Stimulated activated CD8-positive, alpha-beta memory T cell treated with anti-CD3 and anti-CD28 coated beads, Interleukin-7, amount 100 ng/mL, for 4 hours (primary cell): ENCODE data around the gene NSRP1.
"Not testable (repeated sequence)": the region's sequence is repeated elsewhere in the genome, so short reads cannot be mapped to it uniquely, and the experiment has no call there.

Source experiments
- DNase-seq, 2 donors: peaks; one replicate each; pipeline ENCODE4 v3.0.0-alpha.2; 2020; ENCODE audit warnings: low read depth in 2 of 2

The NSRP1 gene

DNA sequence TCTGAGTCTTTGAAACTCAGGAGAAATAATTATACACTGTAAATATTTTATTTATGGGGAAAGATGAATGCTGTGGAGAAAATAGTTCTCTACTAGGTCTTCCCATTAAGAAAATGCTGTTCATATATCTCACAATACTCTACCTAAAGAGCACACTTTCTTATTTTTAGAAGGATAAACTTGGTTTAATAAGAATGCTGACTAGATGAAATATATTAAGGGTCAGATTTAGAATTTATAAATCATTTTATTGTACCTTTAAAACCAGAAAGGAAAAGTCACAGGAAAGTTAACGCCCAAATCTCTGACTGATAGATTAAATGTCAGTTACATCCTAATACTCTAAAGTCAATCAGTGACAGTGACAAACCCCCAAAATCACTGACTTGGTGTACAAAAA is 70.1 kb downstream of the NSRP1 start:
- no peak for DNase-seq

DNA sequence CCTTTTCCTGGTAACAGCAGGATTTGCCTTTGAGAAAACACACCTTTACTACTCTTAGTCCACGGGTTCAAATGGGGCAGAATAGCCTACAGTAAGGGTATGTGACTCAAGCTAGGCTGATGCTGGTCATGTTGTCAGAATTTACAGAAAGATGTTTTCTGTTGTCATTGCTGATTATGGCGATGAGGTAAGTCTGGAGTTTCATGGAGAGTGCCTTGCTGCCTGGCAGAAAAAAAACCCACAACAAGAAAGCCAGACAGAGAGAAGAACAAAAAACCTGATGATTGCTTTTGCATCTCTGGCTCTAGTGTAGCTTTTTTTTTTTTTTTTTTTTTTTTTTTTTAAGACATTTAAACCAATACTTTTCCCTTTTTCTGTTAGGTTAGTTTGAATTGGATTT is 71.0 kb downstream of the NSRP1 start:
- no peak for DNase-seq

GRCh38 chr17:30188211-30188939 is 71.8 kb downstream of the NSRP1 start:
- DNase-seq, result no peak

DNA sequence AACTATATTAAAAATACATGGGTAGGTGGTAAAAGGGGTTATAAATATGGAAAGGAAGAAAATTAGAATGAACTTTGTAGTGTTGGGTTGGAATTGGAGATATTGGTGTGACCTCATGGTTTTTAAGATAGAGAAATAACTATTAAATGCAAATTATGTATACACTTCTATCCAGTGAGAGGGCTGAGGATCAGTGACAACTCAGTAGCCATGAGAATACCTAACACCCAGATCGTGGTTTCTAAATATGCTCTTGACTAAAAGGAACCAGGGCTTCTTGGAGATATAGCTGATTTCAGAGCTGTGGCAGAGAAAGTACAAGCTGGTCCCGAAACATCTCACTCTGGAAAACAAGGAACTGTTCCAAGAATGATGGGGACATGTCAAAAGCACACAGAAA is 74.5 kb downstream of the NSRP1 start:
- DNase-seq, result no peak

DNA sequence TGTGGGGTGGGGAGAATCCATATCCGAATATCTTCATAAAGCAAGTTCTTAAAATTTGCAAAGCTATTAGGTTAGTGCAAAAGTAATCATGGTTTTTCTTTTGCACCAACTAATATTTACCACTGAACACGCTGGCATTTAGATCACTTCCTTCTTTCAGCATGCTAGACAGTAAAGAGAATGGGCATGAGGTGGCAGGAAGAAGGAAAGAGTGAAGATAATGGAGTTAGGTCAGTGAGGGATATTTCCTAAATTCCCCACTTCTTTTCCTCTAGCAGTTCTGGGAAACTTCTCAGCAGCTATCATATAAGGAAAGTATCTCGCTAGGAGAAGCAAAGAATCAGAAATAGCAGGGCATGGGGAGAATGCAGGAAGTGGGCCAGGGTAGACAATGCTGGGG is 79.9 kb downstream of the NSRP1 start:
- no peak for DNase-seq

DNA sequence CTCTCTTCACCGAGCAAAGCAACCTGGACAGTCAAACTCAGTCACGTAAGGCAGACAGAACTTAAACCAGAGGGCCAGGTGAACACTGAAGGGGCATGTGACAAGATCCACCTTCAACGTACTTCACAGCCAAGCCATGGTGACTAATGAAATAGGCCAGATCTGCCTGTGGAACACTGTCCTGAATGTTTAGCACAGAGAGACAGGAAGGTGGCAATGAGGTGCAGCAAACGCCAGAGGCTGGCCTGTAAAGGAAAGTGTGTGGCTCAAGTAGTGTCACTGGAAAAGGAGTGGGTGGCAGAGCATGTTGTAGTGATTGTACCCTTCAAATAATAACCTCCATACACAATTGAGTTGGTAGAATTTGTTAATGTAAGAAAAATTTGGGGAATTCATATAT is 80.8 kb downstream of the NSRP1 start:
- DNase-seq, result no peak

DNA sequence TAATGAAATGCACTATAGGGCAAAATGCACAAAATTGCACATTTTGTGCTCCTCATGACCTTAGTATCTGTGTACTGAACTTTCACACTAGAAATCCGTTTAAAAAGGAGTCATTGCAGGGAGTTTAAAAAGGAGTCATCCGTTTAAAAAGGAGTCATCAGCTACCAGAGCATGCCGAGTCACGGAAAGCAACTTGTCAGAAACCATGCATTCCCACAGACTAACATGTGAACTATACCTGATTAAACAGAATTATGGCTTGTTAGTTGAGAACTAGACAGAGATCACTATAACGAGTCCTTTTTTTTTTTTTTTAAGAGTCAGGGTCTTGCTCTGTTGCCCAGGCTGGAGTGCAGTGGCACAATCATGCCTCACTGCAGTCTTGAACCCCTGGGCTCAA is 83.0 kb downstream of the NSRP1 start:
- DNase-seq, result no peak

DNA sequence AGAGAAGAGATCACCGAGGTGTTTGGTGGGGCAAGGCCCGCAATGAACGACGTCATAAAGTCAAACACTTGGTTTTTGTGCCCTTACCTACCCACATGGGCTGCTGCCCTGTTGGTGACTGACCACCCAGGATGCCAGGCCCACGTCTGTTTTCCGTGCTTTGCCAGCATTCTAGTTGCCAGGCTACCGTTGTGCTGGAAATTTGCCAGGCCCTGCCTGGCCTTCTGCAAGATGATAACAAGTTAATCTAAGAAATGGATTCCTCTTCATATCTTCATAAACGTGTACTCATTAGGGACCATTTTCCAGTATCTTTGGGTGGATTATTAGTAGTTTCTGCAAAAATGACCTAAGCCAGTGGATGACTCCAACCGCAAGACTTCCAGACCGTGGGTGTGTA is 83.5 kb downstream of the NSRP1 start:
- DNase-seq, result no peak

DNA sequence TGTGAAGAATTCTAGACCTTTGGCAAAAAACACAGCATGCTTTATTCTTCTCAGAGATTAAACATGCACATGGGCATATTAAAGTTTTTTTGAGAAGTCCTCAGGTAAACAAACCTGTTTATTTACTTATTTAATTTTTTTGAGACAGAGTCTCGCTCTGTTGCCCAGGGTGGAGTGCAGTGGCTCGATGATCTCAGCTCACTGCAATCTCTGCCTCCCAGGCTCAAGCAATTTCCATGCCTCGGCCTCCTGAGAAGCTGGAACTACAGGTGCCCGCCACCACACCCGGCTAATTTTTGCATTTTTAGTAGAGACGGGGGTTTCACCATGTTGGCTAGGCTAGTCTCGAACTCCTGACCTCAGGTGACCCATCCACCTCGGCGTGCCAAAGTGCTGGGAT is 84.0 kb downstream of the NSRP1 start:
- DNase-seq, result not testable (repeated sequence)

DNA sequence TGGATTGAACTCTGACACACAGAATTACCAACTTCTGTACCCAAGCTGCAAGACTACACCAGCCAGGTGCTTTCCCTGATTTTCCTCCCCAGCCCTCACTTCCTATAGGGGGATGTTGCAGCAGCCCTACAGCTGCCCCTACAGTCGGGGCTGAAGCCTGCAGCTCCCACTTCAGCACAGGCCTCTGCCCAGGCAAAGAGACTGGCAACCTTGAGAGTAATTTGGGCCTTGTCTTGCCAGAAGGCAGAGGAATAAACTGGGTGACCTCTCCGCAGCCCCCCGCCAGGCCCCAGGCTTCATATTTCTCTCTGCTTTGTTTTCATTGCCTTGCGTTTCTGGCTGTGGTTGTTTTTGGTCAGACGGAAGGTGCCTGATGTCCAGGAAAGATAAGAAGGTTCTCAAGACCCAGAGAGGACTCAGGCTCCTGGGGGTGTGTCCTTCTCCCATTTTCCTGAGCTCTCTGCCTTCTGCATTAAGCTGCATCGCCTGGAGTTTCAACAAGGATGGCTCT is 86.9 kb downstream of the NSRP1 start:
- no peak for DNase-seq

- DNase-seq, result no peak
Measured at GRCh38 chr17:30207655-30208054, 91.0 kb downstream of the NSRP1 start.

DNA sequence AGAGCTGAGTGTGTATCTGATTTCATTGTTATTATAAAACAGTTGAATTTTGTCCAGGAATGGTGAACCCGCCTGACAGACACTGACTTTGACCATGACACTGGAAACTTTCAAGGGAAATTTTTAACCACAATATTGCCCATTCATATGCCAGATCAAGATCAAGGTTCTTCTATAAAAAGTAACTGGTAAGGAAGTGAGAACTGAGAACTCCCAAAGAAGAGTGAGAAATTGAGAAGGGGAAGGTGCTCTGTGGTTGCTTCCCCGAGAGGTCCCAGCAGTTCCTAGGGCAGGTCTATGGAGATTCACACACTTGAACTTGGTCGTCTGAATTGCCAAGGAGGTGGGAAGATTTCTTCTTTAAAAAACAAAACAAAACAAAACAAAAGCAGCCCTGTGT is 91.6 kb downstream of the NSRP1 start:
- DNase-seq, result no peak

GRCh38 chr17:30209930-30210329 is 93.3 kb downstream of the NSRP1 start:
- DNase-seq, result no peak

- DNase-seq, result no peak
Measured at GRCh38 chr17:30210366-30210765, 93.8 kb downstream of the NSRP1 start.

DNA sequence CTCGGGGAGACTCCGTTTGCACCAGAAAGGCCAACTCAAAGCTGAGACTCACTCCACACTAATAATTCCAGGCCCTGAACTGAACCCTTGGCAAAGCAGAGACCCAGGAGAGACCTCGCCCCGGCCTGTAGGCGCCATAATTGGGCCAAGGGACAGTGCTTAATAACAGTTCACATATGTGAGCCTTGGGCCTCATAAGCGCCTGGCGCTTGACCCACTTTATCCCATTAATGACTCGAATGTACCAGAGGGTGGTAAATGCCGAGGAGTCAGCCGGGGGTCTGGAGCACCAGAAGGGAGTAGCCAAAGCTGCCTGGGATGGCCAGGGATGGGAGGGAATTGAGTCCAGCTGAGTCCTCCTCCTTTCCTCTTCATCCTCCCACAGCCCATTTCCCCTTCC is 94.3 kb downstream of the NSRP1 start:
- DNase-seq, result no peak

GRCh38 chr17:30211371-30211770 is 94.8 kb downstream of the NSRP1 start:
- DNase-seq, result no peak

GRCh38 chr17:30212750-30213149 is 96.1 kb downstream of the NSRP1 start:
- no peak for DNase-seq

GRCh38 chr17:30217054-30217453 is 100.4 kb downstream of the NSRP1 start:
- DNase-seq, result no peak

GRCh38 chr17:30217746-30218245 is 101.2 kb downstream of the NSRP1 start:
- no peak for DNase-seq

DNA sequence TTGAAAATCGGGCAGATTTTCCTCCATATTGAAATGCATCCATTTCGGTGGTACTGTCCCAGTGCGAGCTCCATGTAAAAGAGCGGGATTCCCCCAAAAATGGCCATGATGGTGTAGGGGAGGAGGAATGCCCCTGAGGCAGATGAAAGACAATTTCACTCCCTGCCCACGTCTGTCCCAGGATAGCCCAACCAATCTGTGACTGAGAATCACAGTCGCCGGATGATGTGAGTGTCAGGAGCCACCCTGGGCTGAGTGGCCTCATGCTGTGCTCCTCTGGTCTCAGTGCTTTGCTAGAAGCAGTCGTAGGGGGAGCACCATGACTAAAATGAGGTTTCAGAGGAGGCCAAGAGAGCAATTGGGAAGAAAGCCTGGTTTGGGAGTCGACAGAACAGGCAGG is 102.2 kb downstream of the NSRP1 start:
- no peak for DNase-seq

DNA sequence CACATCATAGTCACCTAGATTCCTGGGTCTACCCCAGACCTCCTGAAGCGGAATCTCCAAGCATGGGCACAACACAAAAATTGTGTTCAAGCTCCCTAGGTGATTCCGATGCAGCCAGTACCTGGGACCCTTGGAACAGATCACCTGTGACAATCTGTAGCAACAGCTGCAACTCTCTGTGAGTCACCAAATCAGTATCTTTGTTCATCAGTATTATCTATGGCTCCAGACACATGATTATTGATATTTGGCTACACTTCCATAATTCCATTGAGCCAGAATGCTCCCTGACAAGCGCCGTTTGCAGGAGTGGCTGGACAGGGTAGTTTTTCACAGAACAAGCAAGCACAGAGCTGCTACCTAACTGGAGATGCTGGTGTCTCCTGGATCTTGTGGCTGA is 102.7 kb downstream of the NSRP1 start:
- DNase-seq, result no peak

- DNase-seq, result no peak
Measured at GRCh38 chr17:30219833-30220232, 103.2 kb downstream of the NSRP1 start.

GRCh38 chr17:30220414-30220813 is 103.8 kb downstream of the NSRP1 start:
- no peak for DNase-seq

DNA sequence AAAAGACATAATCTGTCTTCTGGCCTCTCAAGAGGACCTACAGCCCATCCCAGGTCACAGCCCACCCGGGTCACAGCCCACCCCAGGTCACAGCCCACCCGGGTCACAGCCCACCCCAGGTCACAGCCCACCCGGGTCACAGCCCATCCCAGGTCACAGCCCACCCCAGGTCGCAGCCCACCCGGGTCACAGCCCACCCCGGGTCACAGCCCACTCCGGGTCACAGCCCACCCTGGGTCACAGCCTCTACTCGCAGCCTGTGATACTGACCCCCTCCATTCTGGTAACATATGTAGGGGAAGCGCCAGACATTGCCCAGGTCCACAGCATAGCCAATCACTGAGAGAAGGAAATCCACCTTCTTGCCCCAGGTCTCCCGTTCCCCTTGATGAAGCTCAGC is 104.7 kb downstream of the NSRP1 start:
- DNase-seq, result no peak
